ENCODE results near the gene FGF22.

DNA sequence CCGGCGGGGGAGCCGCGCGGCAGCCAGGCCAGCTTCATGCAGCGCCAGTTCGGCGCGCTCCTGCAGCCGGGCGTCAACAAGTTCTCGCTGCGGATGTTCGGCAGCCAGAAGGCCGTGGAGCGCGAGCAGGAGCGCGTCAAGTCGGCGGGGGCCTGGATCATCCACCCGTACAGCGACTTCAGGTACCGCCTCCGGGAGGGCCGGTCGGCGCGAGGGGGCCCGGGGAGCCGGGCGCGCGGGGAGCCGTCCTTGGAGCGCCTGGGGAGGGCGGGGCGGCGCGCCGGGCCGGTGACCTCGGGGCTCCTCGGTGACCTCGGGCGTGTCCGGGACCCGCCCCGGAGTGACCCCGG lies 49.3 kb upstream of the FGF22 start:
- TF ChIP-seq, protein P1, sequence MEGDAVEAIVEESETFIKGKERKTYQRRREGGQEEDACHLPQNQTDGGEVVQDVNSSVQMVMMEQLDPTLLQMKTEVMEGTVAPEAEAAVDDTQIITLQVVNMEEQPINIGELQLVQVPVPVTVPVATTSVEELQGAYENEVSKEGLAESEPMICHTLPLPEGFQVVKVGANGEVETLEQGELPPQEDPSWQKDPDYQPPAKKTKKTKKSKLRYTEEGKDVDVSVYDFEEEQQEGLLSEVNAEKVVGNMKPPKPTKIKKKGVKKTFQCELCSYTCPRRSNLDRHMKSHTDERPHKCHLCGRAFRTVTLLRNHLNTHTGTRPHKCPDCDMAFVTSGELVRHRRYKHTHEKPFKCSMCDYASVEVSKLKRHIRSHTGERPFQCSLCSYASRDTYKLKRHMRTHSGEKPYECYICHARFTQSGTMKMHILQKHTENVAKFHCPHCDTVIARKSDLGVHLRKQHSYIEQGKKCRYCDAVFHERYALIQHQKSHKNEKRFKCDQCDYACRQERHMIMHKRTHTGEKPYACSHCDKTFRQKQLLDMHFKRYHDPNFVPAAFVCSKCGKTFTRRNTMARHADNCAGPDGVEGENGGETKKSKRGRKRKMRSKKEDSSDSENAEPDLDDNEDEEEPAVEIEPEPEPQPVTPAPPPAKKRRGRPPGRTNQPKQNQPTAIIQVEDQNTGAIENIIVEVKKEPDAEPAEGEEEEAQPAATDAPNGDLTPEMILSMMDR (IDR thresholded peaks at IDR 0.05) = no peak
- TF ChIP-seq POLR2A (IDR thresholded peaks at IDR 0.05) (no peak), EP300 (IDR thresholded peaks at IDR 0.05) (no peak)

All from tibial nerve (tissue), 4 donors.